GM20000 (cell line): ENCODE data around the gene ROR1.

Experiments
- DNase-seq: peaks from one replicate; pipeline ENCODE4 v3.0.0; 2012; ENCODE audit warnings: low spot score
- CTCF ChIP-seq: IDR thresholded peaks from 2 replicates; pipeline ENCODE4 v1.5.1; 2012; ENCODE audit warnings: mild to moderate bottlenecking, control low read depth; ENCODE audit errors: extremely low read depth, missing control alignments

Gene ROR1

GRCh38 chr1:64137412-64137803, 363.6 kb downstream of the ROR1 start:
- DNase-seq = no peak
- no peak for TF ChIP-seq CTCF

- no peak for TF ChIP-seq CTCF
- DNase-seq = no peak
Observed at GRCh38 chr1:64139877-64140276, 366.1 kb downstream of the ROR1 start.

GRCh38 chr1:64140596-64140995, 366.8 kb downstream of the ROR1 start:
- no peak for TF ChIP-seq CTCF
- no peak for DNase-seq

- no peak for TF ChIP-seq CTCF
- DNase-seq = no peak
Observed at GRCh38 chr1:64147045-64147724, 373.4 kb downstream of the ROR1 start.

- no peak for DNase-seq
- no peak for TF ChIP-seq CTCF
Observed at GRCh38 chr1:64147759-64148158, 373.9 kb downstream of the ROR1 start.

GRCh38 chr1:64150266-64150665, 376.4 kb downstream of the ROR1 start:
- TF ChIP-seq CTCF = no peak
- DNase-seq = no peak

- no peak for TF ChIP-seq CTCF
- DNase-seq = no peak
Observed at GRCh38 chr1:64150729-64151230, 377.0 kb downstream of the ROR1 start.
